Chondrocyte (in vitro differentiated cells): Measurements from ENCODE around the gene FGF4. TPM values are rescaled to one million over a fixed set of nuclear protein-coding genes. Genes with fewer than 3 reads are reported as not detected.

Experiments used
- DNase-seq: peaks from one replicate; pipeline ENCODE4 v3.0.0; 2021; ENCODE audit warnings: mixed read lengths, low spot score
- H3K27ac Mint-ChIP-seq: one replicate; pipeline ENCODE4 v1.8.0; 2021; ENCODE audit warnings: mild to moderate bottlenecking, moderate library complexity, mixed read lengths; ENCODE audit not compliant: unreplicated experiment
- H3K27me3 Mint-ChIP-seq: 2 replicates; pipeline ENCODE4 v1.8.0; 2021; ENCODE audit warnings: low read depth, mixed read lengths
- H3K36me3 Mint-ChIP-seq: 2 replicates; pipeline ENCODE4 v1.8.0; 2021; ENCODE audit warnings: low read depth, mixed read lengths
- H3K4me1 Mint-ChIP-seq: 2 replicates; pipeline ENCODE4 v1.8.0; 2021; ENCODE audit warnings: low read depth, mild to moderate bottlenecking, mixed read lengths
- H3K4me3 Mint-ChIP-seq: one replicate; pipeline ENCODE4 v1.8.0; 2021; ENCODE audit warnings: mild to moderate bottlenecking, moderate library complexity, mixed read lengths; ENCODE audit not compliant: unreplicated experiment
- H3K9me3 Mint-ChIP-seq: 2 replicates; pipeline ENCODE4 v1.8.0; 2021; ENCODE audit warnings: low read depth, mixed read lengths
- CTCF ChIP-seq: fragments of 200-600 bp; sonication (generic); IDR thresholded peaks from 2 replicates; pipeline ENCODE4 v1.5.0; 2021; ENCODE audit warnings: antibody characterized with exemption, mild to moderate bottlenecking, moderate library complexity
- total RNA-seq: library from RNA; stranded (reverse); gene quantifications from 3 replicates; pipeline ENCODE4 v1.2.1, GENCODE V29; 2021

The FGF4 gene
- total RNA-seq, 1 donor from 2014 or later: not detected

GRCh38 chr11:69819541-69820070 lies 44.5 kb upstream of the FGF4 start:
- Mint-ChIP-seq H3K9me3 (no peaks in the 10 kb centered on the region), H3K4me3 (no peak overlapping the region), H3K4me1 (no peaks in the 10 kb centered on the region), H3K27me3 (peaks cover 56% of the 10 kb centered on the region), H3K36me3 (peaks cover 3% of the 10 kb centered on the region), H3K27ac (no peak overlapping the region)
- TF ChIP-seq CTCF: no peak
- no peak for DNase-seq

- peaks cover 55% of the 10 kb centered on the region for H3K27me3 Mint-ChIP-seq
- H3K27ac Mint-ChIP-seq: no peak within 1 kb of the TSS
- peaks cover 3% of the 10 kb centered on the region for H3K36me3 Mint-ChIP-seq
- no peaks in the 10 kb centered on the region for H3K9me3 Mint-ChIP-seq
- no peak within 1 kb of the TSS for H3K4me3 Mint-ChIP-seq
- TF ChIP-seq CTCF: no peak
- DNase-seq: no peak
- H3K4me1 Mint-ChIP-seq: no peaks in the 10 kb centered on the region
These were observed 43.7 kb upstream of the FGF4 start, which contains the start of gene FGF3 for GRCh38 chr11:69818603-69819441. Gene FGF3 (minus strand): TSS chr11:69819416. CDS start chr11:69818933, 483 bp downstream.

GRCh38 chr11:69818231-69818602 lies 43.1 kb upstream of the FGF4 start:
- Mint-ChIP-seq H3K9me3 (no peaks in the 10 kb centered on the region), H3K4me3 (no peak overlapping the region), H3K27me3 (peaks cover 54% of the 10 kb centered on the region), H3K36me3 (peaks cover 3% of the 10 kb centered on the region), H3K27ac (no peak overlapping the region), H3K4me1 (no peaks in the 10 kb centered on the region)
- TF ChIP-seq CTCF: no peak
- DNase-seq: no peak

GRCh38 chr11:69817265-69818230 lies 42.4 kb upstream of the FGF4 start:
- Mint-ChIP-seq H3K27me3 (peaks cover 48% of the 10 kb centered on the region), H3K4me3 (peak overlapping the region; percentile 25), H3K4me1 (no peaks in the 10 kb centered on the region), H3K36me3 (peaks cover 3% of the 10 kb centered on the region), H3K27ac (no peak overlapping the region), H3K9me3 (no peaks in the 10 kb centered on the region)
- TF ChIP-seq CTCF: no peak
- no peak for DNase-seq

GRCh38 chr11:69816671-69817070 lies 41.5 kb upstream of the FGF4 start:
- no peak overlapping the region for H3K27ac Mint-ChIP-seq
- no peak for TF ChIP-seq CTCF
- H3K4me1 Mint-ChIP-seq: no peaks in the 10 kb centered on the region
- peaks cover 3% of the 10 kb centered on the region for H3K36me3 Mint-ChIP-seq
- no peak for DNase-seq
- H3K4me3 Mint-ChIP-seq: no peak overlapping the region
- H3K9me3 Mint-ChIP-seq: no peaks in the 10 kb centered on the region
- H3K27me3 Mint-ChIP-seq: peaks cover 39% of the 10 kb centered on the region
